DND-41 (cell line): ENCODE results near the gene PADI2.

ENCODE experiments used
- CTCF ChIP-seq: IDR thresholded peaks from 2 replicates; pipeline ENCODE4 v1.5.1; 2012; ENCODE audit warnings: borderline replicate concordance, low read length, moderate library complexity, mild to moderate bottlenecking; ENCODE audit not compliant: poor library complexity, severe bottlenecking; ENCODE audit errors: extremely low read depth
- EZH2 ChIP-seq: IDR thresholded peaks from 3 replicates; pipeline ENCODE4 v1.6.1; 2012; ENCODE audit warnings: borderline replicate concordance, low read depth, mild to moderate bottlenecking, moderate library complexity, low read length, inconsistent platforms; ENCODE audit not compliant: severe bottlenecking

- TF ChIP-seq CTCF (peak; percentile 58), EZH2 (no peak)
Measured at GRCh38 chr1:17075470-17076255, 43.6 kb downstream of the PADI2 start.
